ENCODE data around the gene ACP1.

The ACP1 gene

DNA sequence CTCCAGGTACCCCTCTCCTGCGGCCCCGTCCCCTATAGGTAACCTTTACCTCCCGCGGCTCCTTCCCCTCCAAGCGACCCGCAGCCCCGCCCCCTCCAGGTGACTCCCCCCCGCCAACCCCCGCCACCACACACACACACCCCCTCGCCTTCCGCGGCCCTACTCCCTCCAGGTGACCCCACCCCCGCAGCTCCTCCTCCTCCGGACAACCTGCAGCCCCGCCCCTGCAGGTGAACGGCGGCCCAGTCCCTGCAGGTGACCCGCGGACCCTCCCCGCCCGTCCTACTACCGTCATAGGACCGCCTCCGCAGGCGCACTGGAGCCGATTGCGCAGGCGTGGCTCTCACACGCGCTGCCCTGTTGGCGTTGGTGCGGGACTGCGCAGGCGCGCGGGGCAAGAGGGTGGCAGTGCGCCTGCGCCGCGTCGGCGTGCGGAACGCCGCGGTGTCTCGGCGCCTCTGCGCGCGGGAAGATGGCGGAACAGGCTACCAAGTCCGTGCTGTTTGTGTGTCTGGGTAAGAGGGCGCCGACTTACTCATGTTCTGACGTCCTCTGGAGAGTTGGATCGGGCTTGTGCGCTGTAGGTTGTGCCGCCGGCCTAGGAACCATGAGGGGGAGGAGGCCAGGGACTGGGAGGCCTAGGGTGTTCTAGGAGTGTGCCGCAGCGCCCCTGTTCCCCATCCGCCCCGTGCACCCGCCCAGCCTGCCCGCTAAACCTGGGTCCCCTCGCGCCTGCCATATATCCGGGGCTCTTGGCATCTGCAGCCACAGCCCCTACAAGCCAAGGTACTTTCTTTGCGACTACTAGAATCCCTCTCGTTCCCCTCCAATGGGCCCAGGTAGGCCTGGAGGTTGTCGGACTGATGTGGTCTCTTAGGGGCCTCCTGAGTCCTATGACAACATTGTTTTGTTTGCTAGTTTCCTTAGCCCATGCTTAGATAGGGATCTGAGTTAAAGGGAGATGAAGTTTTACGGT, at the start of gene ACP1:
Gene ACP1, plus strand, starts transcription at position 455 of the 976 bp plus-strand sequence. Its CDS starts 18 bp downstream, at position 473.
- in situ Hi-C loops (cut with HindIII; ENCODE audit: low sequenced_read_pairs), result no loop called here
- H3K4me3 ChIP-seq (ENCODE audit: low read depth, low read length), result peak within 1 kb of the TSS; percentile 91
- peak; percentile 85 for DNase-seq (ENCODE audit: low read depth)
- TF ChIP-seq, protein P1, sequence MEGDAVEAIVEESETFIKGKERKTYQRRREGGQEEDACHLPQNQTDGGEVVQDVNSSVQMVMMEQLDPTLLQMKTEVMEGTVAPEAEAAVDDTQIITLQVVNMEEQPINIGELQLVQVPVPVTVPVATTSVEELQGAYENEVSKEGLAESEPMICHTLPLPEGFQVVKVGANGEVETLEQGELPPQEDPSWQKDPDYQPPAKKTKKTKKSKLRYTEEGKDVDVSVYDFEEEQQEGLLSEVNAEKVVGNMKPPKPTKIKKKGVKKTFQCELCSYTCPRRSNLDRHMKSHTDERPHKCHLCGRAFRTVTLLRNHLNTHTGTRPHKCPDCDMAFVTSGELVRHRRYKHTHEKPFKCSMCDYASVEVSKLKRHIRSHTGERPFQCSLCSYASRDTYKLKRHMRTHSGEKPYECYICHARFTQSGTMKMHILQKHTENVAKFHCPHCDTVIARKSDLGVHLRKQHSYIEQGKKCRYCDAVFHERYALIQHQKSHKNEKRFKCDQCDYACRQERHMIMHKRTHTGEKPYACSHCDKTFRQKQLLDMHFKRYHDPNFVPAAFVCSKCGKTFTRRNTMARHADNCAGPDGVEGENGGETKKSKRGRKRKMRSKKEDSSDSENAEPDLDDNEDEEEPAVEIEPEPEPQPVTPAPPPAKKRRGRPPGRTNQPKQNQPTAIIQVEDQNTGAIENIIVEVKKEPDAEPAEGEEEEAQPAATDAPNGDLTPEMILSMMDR (IDR thresholded peaks at IDR 0.05; ENCODE audit: low read depth, low read length, missing control alignments), result no peak

DNA sequence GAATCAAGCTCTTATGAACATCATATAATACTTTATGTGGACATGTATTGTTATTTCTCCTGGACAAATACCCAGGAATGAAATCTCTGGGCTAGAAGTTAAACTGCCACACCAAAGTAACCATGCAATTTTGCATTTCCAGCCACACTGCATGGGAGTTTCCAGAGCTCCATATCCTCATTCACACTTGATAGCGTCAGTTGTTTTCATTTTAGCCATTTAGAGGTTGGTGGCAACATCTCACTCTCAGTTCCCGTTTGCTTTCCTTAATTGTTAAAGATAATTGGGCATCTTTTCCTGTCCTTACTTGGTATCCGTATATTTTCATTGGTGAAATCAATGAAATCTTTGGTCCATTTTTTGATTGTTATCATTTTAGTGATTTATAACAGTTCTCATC, 48.7 kb upstream of the ACP1 start:
- no peak for DNase-seq (ENCODE audit: low read depth)

DNA sequence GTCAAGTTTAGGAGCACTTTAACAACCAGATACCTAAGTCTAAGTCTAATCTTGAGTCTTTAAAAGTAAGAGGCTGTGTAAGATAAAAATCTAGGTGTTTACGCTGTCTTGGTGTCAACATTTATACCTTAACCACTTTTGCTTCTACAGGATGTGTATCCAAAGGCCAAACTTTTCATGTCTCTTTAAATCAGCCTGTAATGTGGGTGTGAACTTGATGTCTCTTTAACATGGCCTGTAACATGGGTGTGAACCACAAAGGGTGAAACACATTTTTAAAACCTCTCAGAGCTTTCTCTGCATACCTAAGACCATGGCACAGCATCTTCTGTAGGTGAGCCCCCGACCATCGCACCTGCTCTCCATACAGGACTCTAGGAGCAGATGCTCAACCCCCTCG, 41.3 kb upstream of the ACP1 start:
- in situ Hi-C loops (cut with HindIII; ENCODE audit: low sequenced_read_pairs), result no loop called here
- H3K4me3 ChIP-seq (ENCODE audit: low read depth, low read length), result no peak overlapping the region
- DNase-seq (ENCODE audit: low read depth), result no peak
- TF ChIP-seq, protein P1 (IDR thresholded peaks at IDR 0.05; ENCODE audit: low read depth, low read length, missing control alignments), result no peak

More for the DNA sequence above, 48.7 kb upstream of the ACP1 start:
- no peak overlapping the region for H3K4me3 ChIP-seq (ENCODE audit: low read depth, low read length)
- TF ChIP-seq, protein P1 (IDR thresholded peaks at IDR 0.05; ENCODE audit: low read depth, low read length, missing control alignments), result no peak
- in situ Hi-C loops (cut with HindIII; ENCODE audit: low sequenced_read_pairs), result no loop called here

DNA sequence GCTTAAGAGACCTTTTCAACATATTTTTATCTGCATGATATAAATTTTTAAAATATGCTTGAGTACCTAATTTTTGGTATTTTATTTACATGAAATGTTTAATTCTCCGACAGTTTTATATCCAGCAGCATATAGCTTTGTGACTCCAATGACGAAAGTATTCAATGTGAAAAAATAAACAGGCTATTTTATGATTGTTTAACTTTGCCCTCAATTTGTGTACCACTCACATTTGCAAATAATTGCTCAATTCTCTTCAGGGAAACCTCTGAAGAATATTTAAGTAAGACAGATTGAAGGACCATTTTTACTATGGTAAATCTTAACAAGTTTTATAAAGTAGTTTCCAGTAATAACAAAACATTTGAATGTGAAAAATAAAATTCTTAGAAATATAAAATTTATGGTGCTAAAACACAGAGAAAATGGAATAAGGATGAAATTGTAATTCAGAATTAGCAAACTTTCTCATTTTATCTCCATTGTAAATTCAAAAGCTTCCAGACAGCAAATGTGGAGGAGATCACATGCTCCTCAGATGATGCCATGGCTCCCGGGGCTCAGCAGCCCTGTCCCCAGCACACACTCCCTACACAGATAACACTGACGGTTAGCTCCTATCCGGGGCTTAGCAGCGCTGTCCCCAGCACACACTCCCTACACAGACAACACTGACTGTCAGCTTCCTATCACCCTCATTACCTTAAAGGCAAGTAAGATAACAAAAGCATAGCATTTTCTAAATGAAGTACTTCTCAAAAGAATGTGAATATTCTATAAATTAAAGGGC, 40.6 kb upstream of the ACP1 start:
- no peak overlapping the region for H3K4me3 ChIP-seq (ENCODE audit: low read depth, low read length)
- in situ Hi-C loops (cut with HindIII; ENCODE audit: low sequenced_read_pairs), result no loop called here
- DNase-seq (ENCODE audit: low read depth), result no peak
- TF ChIP-seq, protein P1 (IDR thresholded peaks at IDR 0.05; ENCODE audit: low read depth, low read length, missing control alignments), result no peak

DNA sequence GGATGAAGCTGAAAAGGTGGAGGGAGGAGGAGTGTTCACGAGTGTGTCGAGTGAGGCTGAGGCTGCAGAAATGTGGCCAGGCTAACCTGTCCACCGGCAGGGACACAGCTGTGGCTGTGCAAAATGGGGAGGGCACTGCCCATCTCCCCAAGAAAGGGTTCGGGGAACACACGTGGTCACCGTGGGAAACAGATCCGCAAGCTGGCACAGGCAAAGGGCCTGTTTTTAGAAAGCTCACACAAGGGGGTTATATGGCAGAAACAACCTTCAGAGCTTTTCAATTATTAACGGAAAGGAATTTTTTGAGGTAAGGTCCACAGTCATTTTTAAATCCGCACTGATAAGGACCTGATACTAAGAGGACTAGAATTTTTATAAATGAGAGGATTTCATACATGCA, 36.6 kb upstream of the ACP1 start:
- DNase-seq (ENCODE audit: low read depth), result no peak
- in situ Hi-C loops (cut with HindIII; ENCODE audit: low sequenced_read_pairs), result no loop called here
- no peak overlapping the region for H3K4me3 ChIP-seq (ENCODE audit: low read depth, low read length)
- TF ChIP-seq, protein P1 (IDR thresholded peaks at IDR 0.05; ENCODE audit: low read depth, low read length, missing control alignments), result no peak

DNA sequence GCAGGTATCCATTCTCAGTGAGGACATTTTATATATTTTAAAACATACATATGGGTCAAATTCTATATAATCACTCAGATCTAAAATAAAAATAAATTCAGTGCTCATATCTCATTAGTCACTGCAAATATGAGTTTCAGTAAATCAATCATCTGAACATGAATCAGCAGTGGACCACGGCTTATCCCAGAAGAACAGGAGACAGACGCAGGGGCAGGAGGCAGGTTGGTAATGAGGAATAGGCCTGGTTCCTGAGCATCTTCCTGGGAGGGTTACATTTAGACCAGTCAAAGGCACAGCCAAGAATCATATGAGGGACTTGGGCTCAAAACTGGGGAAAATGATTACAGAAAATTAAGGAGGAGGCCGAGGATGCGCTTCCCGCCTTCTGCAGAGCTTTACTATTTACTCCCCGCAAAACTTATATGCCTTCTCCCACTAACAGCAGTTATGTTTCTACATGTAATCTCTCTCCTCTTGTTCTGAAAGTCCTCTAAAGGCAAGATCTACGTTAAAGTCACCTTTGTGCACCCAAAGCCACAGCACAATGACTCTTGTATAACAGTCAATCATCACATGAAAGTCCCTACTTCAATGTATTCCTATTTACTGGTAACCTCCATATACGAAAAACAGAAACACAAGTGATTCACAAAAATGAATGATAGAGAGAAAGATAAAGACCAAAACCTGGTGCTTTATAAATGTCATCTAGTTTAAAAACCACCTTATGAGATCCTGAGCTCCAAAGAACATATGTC, 36.0 kb upstream of the ACP1 start:
- no peak for DNase-seq (ENCODE audit: low read depth)
- in situ Hi-C loops (cut with HindIII; ENCODE audit: low sequenced_read_pairs), result no loop called here
- no peak overlapping the region for H3K4me3 ChIP-seq (ENCODE audit: low read depth, low read length)
- TF ChIP-seq, protein P1 (IDR thresholded peaks at IDR 0.05; ENCODE audit: low read depth, low read length, missing control alignments), result no peak

All from astrocyte of the cerebellum (primary cell).